Spleen (tissue), 11 donors: ENCODE data around the gene CDK14. TPM values are rescaled to one million over a fixed set of nuclear protein-coding genes. Genes with fewer than 3 reads are reported as not detected.

ENCODE experiments used
- DNase-seq: peaks from one replicate; pipeline ENCODE4 v3.0.0-alpha.2; 2020
- H3K27ac ChIP-seq, 8 donors: fragments of 200-600 bp; sonication (generic) in 7 of 8; 1 replicate in 4 of 8; 2 replicates in 4 of 8; pipeline versions ENCODE4 v1.5.0 to v1.8.0; 2016 to 2021; ENCODE audit warnings: inconsistent platforms in 4 of 8, mild to moderate bottlenecking in 4 of 8, moderate library complexity in 1 of 8
- H3K27me3 ChIP-seq, 7 donors: fragments of 200-600 bp; sonication (generic) in 6 of 7; replicated peaks in 1 of 7; 1 replicate in 4 of 7; 2 replicates in 3 of 7; pipeline versions ENCODE4 v1.5.0 to v1.8.0; 2016 to 2021; ENCODE audit warnings: inconsistent platforms in 3 of 7, mild to moderate bottlenecking in 1 of 7
- H3K36me3 ChIP-seq, 6 donors: fragments of 200-600 bp; sonication (generic) in 5 of 6; 1 replicate in 4 of 6; 2 replicates in 2 of 6; pipeline versions ENCODE4 v1.5.0 to v1.8.0; 2016 to 2021; ENCODE audit warnings: inconsistent platforms in 2 of 6
- H3K4me1 ChIP-seq, 6 donors: fragments of 200-600 bp; sonication (generic) in 5 of 6; 1 replicate in 3 of 6; 2 replicates in 3 of 6; pipeline versions ENCODE4 v1.5.0 to v1.8.0; 2016 to 2021; ENCODE audit warnings: inconsistent platforms in 3 of 6
- H3K4me3 ChIP-seq, 8 donors: fragments of 200-600 bp; sonication (generic) in 7 of 8; 1 replicate in 4 of 8; 2 replicates in 4 of 8; pipeline versions ENCODE4 v1.5.0 to v1.8.0; 2016 to 2021; ENCODE audit warnings: inconsistent platforms in 4 of 8, mild to moderate bottlenecking in 4 of 8, moderate library complexity in 2 of 8
- H3K9me3 ChIP-seq, 8 donors: fragments of 200-600 bp; sonication (generic) in 7 of 8; 1 replicate in 4 of 8; 2 replicates in 4 of 8; pipeline versions ENCODE4 v1.5.0 to v1.8.0; 2016 to 2021; ENCODE audit warnings: inconsistent platforms in 4 of 8
- CTCF ChIP-seq, 11 experiments: fragments of 200-600 bp in 7 of 11; fragments of 450-650 bp in 4 of 11; sonication (generic) in 4 of 11; IDR thresholded peaks in 8 of 11; conservative IDR thresholded peaks in 3 of 11; 1 replicate in 7 of 11; 2 replicates in 4 of 11; pipeline versions ENCODE4 v1.4.0 to v1.8.0; 2016 to 2021; ENCODE audit warnings: antibody characterized with exemption in 11 of 11, inconsistent platforms in 4 of 11, mild to moderate bottlenecking in 1 of 11
- POLR2A ChIP-seq, 3 donors: fragments of 450-650 bp; IDR thresholded peaks; one replicate each; pipeline ENCODE4 v1.5.1; 2017; ENCODE audit warnings: antibody characterized with exemption in 3 of 3, mild to moderate bottlenecking in 1 of 3
- POLR2AphosphoS5 ChIP-seq, 3 donors: sonication (generic); formaldehyde crosslinking; IDR thresholded peaks; one replicate each; pipeline ENCODE4 v1.5.1; 2017; ENCODE audit warnings: antibody characterized with exemption in 3 of 3
- WGBS, 5 donors: extraction: QIAGEN DNeasy Blood & Tissue Kit in 3 of 5; methylation state at CpG; one replicate each; pipeline versions ENCODE4 v1.1.5 to v1.1.7; 2013 to 2018; 5-methylcytosine and 5-hydroxymethylcytosine counted together
- intact Hi-C: fragments of 100-400 bp; cut with DNase I; formaldehyde crosslinking; loops from one replicate; pipeline ENCODE4 v1.15.0; 2023; ENCODE audit warnings: low total_unique reads
- polyA plus RNA-seq, 3 donors: library from polyadenylated mRNA; stranded (reverse); fragments of 200-250 nt; gene quantifications; one replicate each; pipeline ENCODE4 v1.2.1, GENCODE V29; 2013
- total RNA-seq, 7 donors: library from RNA; depleted of rRNA in 3 of 7; stranded (reverse); fragments of >200 nt in 3 of 7; fragmentation: NEBNext Ultra II Directional in 4 of 7; extraction: Animal tissue kit (Norgen Biotek cat#: 25700) in 4 of 7; gene quantifications; one replicate each; pipeline versions ENCODE4 v1.1.0 to v1.2.1, GENCODE V29; 2016 to 2021
- donor health status: healthy with polysubstance abuse.
- donor health status: DM: no; HTN: no; CAD: no; lungs with moderate emphysema.
- donor health status: DM: no; HTN: no; CAD: no.
- donor health status: Bipolar disorder and iron deficiency.
- donor health status: healthy.
- donor health status: DM: no; HTN: no; CAD: no.
- donor health status: DM: yes; HTN: yes; CAD: no.

CDK14 gene
- total and polyA plus RNA-seq, 10 donors: 6.6 to 109 (median 51.2) TPM

- WGBS, 5 donors: 34 to 60% (median 54%) methylated on average over 4 of the region's 4 CpGs
- DNase-seq: no peak
- intact Hi-C loops: no loop called here
- Histone ChIP-seq H3K36me3 (peaks cover 0 to 25% (median 0%) of the 10 kb centered on the region in 6 donors), H3K4me3 (peak overlapping the region in 1 of 8 donors; percentile 2), H3K9me3 (peaks cover 0 to 30% (median 20%) of the 10 kb centered on the region in 8 donors), H3K27ac (peak overlapping the region in 6 of 8 donors; percentile 24 to 83 (median 60)), H3K4me1 (peaks cover 0 to 45% (median 18%) of the 10 kb centered on the region in 6 donors), H3K27me3 (no peaks in the 10 kb centered on the region)
- no peak for TF ChIP-seq CTCF (IDR thresholded peaks at IDR 0.05 in 8 of 11, conservative IDR thresholded peaks at IDR 0.05 in 3 of 11)
- no peak for TF ChIP-seq POLR2A (IDR thresholded peaks at IDR 0.05)
- peak in 1 of 3 donors; percentile 14 for TF ChIP-seq POLR2AphosphoS5 (IDR thresholded peaks at IDR 0.05)
Measured at GRCh38 chr7:90736968-90737939, 141.1 kb downstream of the CDK14 start.

GRCh38 chr7:90738249-90738648 is 142.1 kb downstream of the CDK14 start:
- Histone ChIP-seq H3K9me3 (peaks cover 0 to 20% (median 14%) of the 10 kb centered on the region in 8 donors), H3K27ac (peak overlapping the region in 4 of 8 donors; percentile 58 to 83 (median 64)), H3K4me3 (no peak overlapping the region), H3K27me3 (no peaks in the 10 kb centered on the region), H3K36me3 (peaks cover 0 to 25% (median 0%) of the 10 kb centered on the region in 6 donors), H3K4me1 (peaks cover 0 to 45% (median 18%) of the 10 kb centered on the region in 6 donors)
- TF ChIP-seq CTCF (IDR thresholded peaks at IDR 0.05 in 8 of 11, conservative IDR thresholded peaks at IDR 0.05 in 3 of 11): no peak
- no peak for TF ChIP-seq POLR2A (IDR thresholded peaks at IDR 0.05)
- TF ChIP-seq POLR2AphosphoS5 (IDR thresholded peaks at IDR 0.05): no peak
- 85 to 95% (median 86%) methylated on average over 3 of the region's 3 CpGs for WGBS, 5 donors
- intact Hi-C loops: no loop called here
- no peak for DNase-seq

- peaks cover 0 to 13% (median 0%) of the 10 kb centered on the region in 6 donors for H3K36me3 ChIP-seq
- H3K9me3 ChIP-seq: peaks cover 0 to 5% (median 2%) of the 10 kb centered on the region in 8 donors
- H3K4me1 ChIP-seq: peaks cover 0 to 45% (median 18%) of the 10 kb centered on the region in 6 donors
- no peak for DNase-seq
- H3K27me3 ChIP-seq: no peaks in the 10 kb centered on the region
- peak overlapping the region in 1 of 8 donors; percentile 83 for H3K27ac ChIP-seq
- no peak overlapping the region for H3K4me3 ChIP-seq
- WGBS, 5 donors: 68 to 88% (median 73%) methylated on average over 2 of the region's 2 CpGs
- TF ChIP-seq CTCF (IDR thresholded peaks at IDR 0.05 in 8 of 11, conservative IDR thresholded peaks at IDR 0.05 in 3 of 11) (no peak), POLR2AphosphoS5 (IDR thresholded peaks at IDR 0.05) (no peak), POLR2A (IDR thresholded peaks at IDR 0.05) (no peak)
- intact Hi-C loops: no loop called here
Measured at GRCh38 chr7:90739716-90740115, 143.6 kb downstream of the CDK14 start.

GRCh38 chr7:90740386-90740785 is 144.3 kb downstream of the CDK14 start:
- no peaks in the 10 kb centered on the region for H3K27me3 ChIP-seq
- DNase-seq: no peak
- H3K4me1 ChIP-seq: peaks cover 0 to 44% (median 18%) of the 10 kb centered on the region in 6 donors
- H3K27ac ChIP-seq: peak overlapping the region in 1 of 8 donors; percentile 83
- no peak for TF ChIP-seq POLR2A (IDR thresholded peaks at IDR 0.05)
- TF ChIP-seq POLR2AphosphoS5 (IDR thresholded peaks at IDR 0.05): no peak
- TF ChIP-seq CTCF (IDR thresholded peaks at IDR 0.05 in 8 of 11, conservative IDR thresholded peaks at IDR 0.05 in 3 of 11): no peak
- intact Hi-C loops: no loop called here
- peaks cover 0 to 6% (median 0%) of the 10 kb centered on the region in 6 donors for H3K36me3 ChIP-seq
- 86 to 92% (median 88%) methylated on average over 3 of the region's 3 CpGs for WGBS, 5 donors
- no peak overlapping the region for H3K4me3 ChIP-seq
- H3K9me3 ChIP-seq: no peaks in the 10 kb centered on the region
